ENCODE results near the gene UVRAG. TPM values are rescaled to one million over a fixed set of nuclear protein-coding genes. Genes with fewer than 3 reads are reported as not detected.

The UVRAG gene
- total RNA-seq, 1 donor from 2014 or later, result 20.7 TPM

GRCh38 chr11:75893251-75893650 is 78.2 kb downstream of the UVRAG start:
- H3K36me3 Mint-ChIP-seq, result peaks cover 12% of the 10 kb centered on the region
- H3K27ac Mint-ChIP-seq, result no peak overlapping the region
- H3K4me3 Mint-ChIP-seq, result no peak overlapping the region
- no peaks in the 10 kb centered on the region for H3K27me3 Mint-ChIP-seq
- no peak for TF ChIP-seq CTCF (conservative IDR thresholded peaks at IDR 0.05)
- no peaks in the 10 kb centered on the region for H3K9me3 Mint-ChIP-seq
- no peak for DNase-seq (ENCODE audit: extremely low spot score, unreplicated experiment)
- H3K4me1 Mint-ChIP-seq (ENCODE audit: unreplicated experiment), result peaks cover 6% of the 10 kb centered on the region

- no peak for TF ChIP-seq CTCF (conservative IDR thresholded peaks at IDR 0.05)
- no peak overlapping the region for H3K4me3 Mint-ChIP-seq
- H3K9me3 Mint-ChIP-seq, result no peaks in the 10 kb centered on the region
- H3K27ac Mint-ChIP-seq, result no peak overlapping the region
- peaks cover 9% of the 10 kb centered on the region for H3K4me1 Mint-ChIP-seq (ENCODE audit: unreplicated experiment)
- no peak for DNase-seq (ENCODE audit: extremely low spot score, unreplicated experiment)
- H3K36me3 Mint-ChIP-seq, result peaks cover 12% of the 10 kb centered on the region
- no peaks in the 10 kb centered on the region for H3K27me3 Mint-ChIP-seq
Observed at GRCh38 chr11:75894036-75894585, 79.1 kb downstream of the UVRAG start.

- no peaks in the 10 kb centered on the region for H3K9me3 Mint-ChIP-seq
- no peaks in the 10 kb centered on the region for H3K36me3 Mint-ChIP-seq
- DNase-seq (ENCODE audit: extremely low spot score, unreplicated experiment), result no peak
- TF ChIP-seq CTCF (conservative IDR thresholded peaks at IDR 0.05), result peak; percentile 89
- H3K4me1 Mint-ChIP-seq (ENCODE audit: unreplicated experiment), result peaks cover 9% of the 10 kb centered on the region
- H3K27ac Mint-ChIP-seq, result no peak overlapping the region
- no peak overlapping the region for H3K4me3 Mint-ChIP-seq
- no peaks in the 10 kb centered on the region for H3K27me3 Mint-ChIP-seq
Observed at GRCh38 chr11:75896843-75897419, 81.9 kb downstream of the UVRAG start.

GRCh38 chr11:75898871-75899270 is 83.9 kb downstream of the UVRAG start:
- Mint-ChIP-seq H3K4me3 (no peak overlapping the region), H3K36me3 (no peaks in the 10 kb centered on the region), H3K27ac (no peak overlapping the region), H3K9me3 (no peaks in the 10 kb centered on the region), H3K27me3 (no peaks in the 10 kb centered on the region), H3K4me1 (ENCODE audit: unreplicated experiment) (peaks cover 17% of the 10 kb centered on the region)
- no peak for TF ChIP-seq CTCF (conservative IDR thresholded peaks at IDR 0.05)
- DNase-seq (ENCODE audit: extremely low spot score, unreplicated experiment), result no peak

- Mint-ChIP-seq H3K27me3 (no peaks in the 10 kb centered on the region), H3K9me3 (no peaks in the 10 kb centered on the region), H3K36me3 (no peaks in the 10 kb centered on the region), H3K4me3 (no peak overlapping the region), H3K27ac (no peak overlapping the region), H3K4me1 (ENCODE audit: unreplicated experiment) (peaks cover 17% of the 10 kb centered on the region)
- no peak for DNase-seq (ENCODE audit: extremely low spot score, unreplicated experiment)
- TF ChIP-seq CTCF (conservative IDR thresholded peaks at IDR 0.05), result no peak
Observed at GRCh38 chr11:75899806-75900205, 84.8 kb downstream of the UVRAG start.
